ENCODE results near the gene SYNDIG1L. TPM values are rescaled to one million over a fixed set of nuclear protein-coding genes. Genes with fewer than 3 reads are reported as not detected.

SYNDIG1L gene
- total RNA-seq, 2 experiments from 2014 or later = not detected

DNA sequence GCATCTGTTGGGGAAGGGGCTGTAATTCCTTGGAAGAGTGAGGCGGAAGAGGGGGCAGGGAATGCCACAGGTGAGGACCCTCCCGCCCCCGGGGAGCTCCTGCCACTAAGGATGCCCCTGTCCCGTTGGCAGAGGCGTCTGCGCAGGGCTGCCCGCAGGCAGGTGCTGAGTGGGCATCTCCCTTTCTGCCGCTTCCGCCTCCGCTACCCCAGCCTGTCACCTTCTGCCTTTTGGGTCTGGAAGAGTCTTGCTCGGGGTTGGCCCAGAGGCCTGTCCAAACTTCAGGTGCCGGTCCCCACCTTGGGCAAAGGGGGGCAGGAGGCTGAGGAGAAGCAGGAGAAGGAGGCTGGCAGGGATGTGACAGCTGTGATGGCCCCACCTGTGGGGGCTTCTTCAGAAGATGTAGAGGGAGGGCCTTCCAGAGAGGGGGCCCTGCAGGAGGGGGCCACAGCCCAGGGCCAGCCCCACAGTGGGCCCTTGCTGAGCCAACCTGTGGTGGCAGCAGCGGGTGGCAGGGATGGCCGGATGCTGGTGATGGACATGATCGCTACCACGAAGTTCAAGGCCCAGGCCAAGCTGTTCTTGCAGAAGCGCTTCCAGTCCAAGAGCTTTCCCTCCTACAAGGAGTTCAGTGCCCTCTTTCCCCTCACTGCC is 67.7 kb downstream of the SYNDIG1L start:
- CTCF ChIA-PET = no interaction called here
- H3K4me3 Mint-ChIP-seq = no peak overlapping the region
- H3K4me1 Mint-ChIP-seq = no peaks in the 10 kb centered on the region
- no peaks in the 10 kb centered on the region for H3K36me3 Mint-ChIP-seq (ENCODE audit: low read depth)
- peaks cover 3% of the 10 kb centered on the region for H3K27me3 Mint-ChIP-seq
- no peak for DNase-seq
- POLR2A ChIA-PET = no interaction called here
- H3K27ac Mint-ChIP-seq = no peak overlapping the region
- no peaks in the 10 kb centered on the region for H3K9me3 Mint-ChIP-seq

DNA sequence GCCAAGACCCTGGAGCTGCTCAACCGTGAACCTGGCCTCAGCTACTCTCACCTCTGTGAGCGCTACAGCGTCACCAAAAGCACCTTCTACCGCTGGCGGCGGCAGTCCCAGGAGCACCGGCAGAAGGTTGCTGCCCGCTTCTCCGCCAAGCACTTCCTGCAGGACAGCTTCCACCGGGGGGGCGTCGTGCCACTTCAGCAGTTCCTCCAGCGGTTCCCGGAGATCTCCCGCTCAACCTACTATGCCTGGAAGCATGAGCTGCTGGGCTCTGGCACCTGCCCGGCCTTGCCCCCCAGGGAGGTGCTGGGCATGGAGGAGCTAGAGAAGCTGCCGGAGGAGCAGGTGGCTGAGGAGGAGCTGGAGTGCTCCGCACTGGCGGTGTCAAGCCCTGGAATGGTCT is 68.4 kb downstream of the SYNDIG1L start:
- Mint-ChIP-seq H3K4me1 (no peaks in the 10 kb centered on the region), H3K27me3 (peaks cover 5% of the 10 kb centered on the region)
- CTCF ChIA-PET = no interaction called here

GRCh38 chr14:74356892-74357575 is 69.0 kb downstream of the SYNDIG1L start:
- CTCF ChIA-PET = no interaction called here
- POLR2A ChIA-PET = no interaction called here
- H3K27me3 Mint-ChIP-seq = peaks cover 5% of the 10 kb centered on the region
- DNase-seq = no peak
- H3K36me3 Mint-ChIP-seq (ENCODE audit: low read depth) = no peaks in the 10 kb centered on the region
- H3K27ac Mint-ChIP-seq = no peak overlapping the region
- H3K4me1 Mint-ChIP-seq = no peaks in the 10 kb centered on the region
- no peaks in the 10 kb centered on the region for H3K9me3 Mint-ChIP-seq
- H3K4me3 Mint-ChIP-seq = no peak overlapping the region

More for the DNA sequence above, 68.4 kb downstream of the SYNDIG1L start:
- no peak overlapping the region for H3K4me3 Mint-ChIP-seq
- H3K36me3 Mint-ChIP-seq (ENCODE audit: low read depth) = no peaks in the 10 kb centered on the region
- no peaks in the 10 kb centered on the region for H3K9me3 Mint-ChIP-seq
- no peak for DNase-seq
- H3K27ac Mint-ChIP-seq = no peak overlapping the region
- POLR2A ChIA-PET = no interaction called here

Other genes with a start within 250 kb of the SYNDIG1L start
- not detected for gene VSX2, start 186.8 kb downstream of the SYNDIG1L start, total RNA-seq
- gene ABCD4, start 123.3 kb downstream of the SYNDIG1L start, total RNA-seq = 10 to 100 TPM; 52.7 to 54.4 TPM
- gene VRTN, start 77.7 kb downstream of the SYNDIG1L start, total RNA-seq = not detected
- 10 to 100 TPM; 65.1 to 66.5 TPM for gene NPC2, start 67.1 kb upstream of the SYNDIG1L start, total RNA-seq
- gene ISCA2, start 67.6 kb upstream of the SYNDIG1L start, total RNA-seq = 10 to 100 TPM; 25.8 to 32.1 TPM
- gene LTBP2, start 186.0 kb upstream of the SYNDIG1L start, total RNA-seq = under 1 TPM; 0.28 to 0.40 TPM

Data from activated CD4-positive, alpha-beta memory T cell treated with anti-CD3 and anti-CD28 coated beads, Interleukin-2, amount 10 ng/mL, durations not matched to agents 7 days and 5 days (primary cell).